Neuronal stem cell (in vitro differentiated cells): ENCODE results near the gene VAMP4.

Source experiments
- DNase-seq: peaks from one replicate; pipeline ENCODE4 v3.0.0-alpha.2; 2013; ENCODE audit warnings: low spot score
- H2AFZ ChIP-seq: one replicate; pipeline ENCODE4 v1.6.1; 2013; ENCODE audit warnings: mild to moderate bottlenecking, low read length, inconsistent platforms
- H2AK5ac ChIP-seq: 2 replicates; pipeline ENCODE4 v1.6.1; 2013; ENCODE audit warnings: low read depth, mild to moderate bottlenecking, inconsistent platforms, low read length, moderate library complexity, mixed read lengths
- H2BK120ac ChIP-seq: 2 replicates; pipeline ENCODE4 v1.6.1; 2013; ENCODE audit warnings: low read depth, mild to moderate bottlenecking, inconsistent platforms, low read length, moderate library complexity, mixed read lengths
- H2BK12ac ChIP-seq: one replicate; pipeline ENCODE4 v1.6.1; 2013; ENCODE audit warnings: low read length, inconsistent platforms
- H2BK15ac ChIP-seq: 2 replicates; pipeline ENCODE4 v1.6.1; 2013; ENCODE audit warnings: mild to moderate bottlenecking, low read length, inconsistent platforms, mixed read lengths
- H2BK5ac ChIP-seq: one replicate; pipeline ENCODE4 v1.6.1; 2013; ENCODE audit warnings: inconsistent platforms, mild to moderate bottlenecking, low read length, moderate library complexity
- H3K14ac ChIP-seq: one replicate; pipeline ENCODE4 v1.6.1; 2013; ENCODE audit warnings: low read length, inconsistent platforms
- H3K18ac ChIP-seq: 2 replicates; pipeline ENCODE4 v1.6.1; 2013; ENCODE audit warnings: low read length, inconsistent platforms
- H3K23ac ChIP-seq: 2 replicates; pipeline ENCODE4 v1.6.1; 2013; ENCODE audit warnings: low read depth, mild to moderate bottlenecking, mixed read lengths, low read length, inconsistent platforms; ENCODE audit not compliant: poor library complexity
- H3K27ac ChIP-seq: replicated peaks from 3 replicates; pipeline ENCODE4 v1.5.1; 2013; ENCODE audit warnings: low read length, inconsistent platforms
- H3K27me3 ChIP-seq, 3 experiments: 2 replicates each; pipeline ENCODE4 v1.6.1; 2013; ENCODE audit warnings: low read length in 3 of 3, mild to moderate bottlenecking in 2 of 3, inconsistent platforms in 1 of 3, low read depth in 1 of 3, mixed read lengths in 1 of 3, moderate library complexity in 1 of 3; ENCODE audit not compliant: control insufficient read depth in 3 of 3, insufficient read depth in 3 of 3
- H3K36me3 ChIP-seq, 2 donors: replicated peaks in 1 of 2; 2 replicates each; pipeline ENCODE4 v1.6.1; 2013; ENCODE audit warnings: low read length in 2 of 2; ENCODE audit not compliant: control insufficient read depth in 2 of 2, insufficient read depth in 2 of 2
- H3K4ac ChIP-seq: 2 replicates; pipeline ENCODE4 v1.6.1; 2013; ENCODE audit warnings: inconsistent platforms, mild to moderate bottlenecking, low read length, moderate library complexity
- H3K4me1 ChIP-seq, 2 donors: 1 replicate in 1 of 2; 2 replicates in 1 of 2; pipeline ENCODE4 v1.6.1; 2013; ENCODE audit warnings: low read length in 2 of 2, low read depth in 1 of 2; ENCODE audit not compliant: control insufficient read depth in 2 of 2, insufficient read depth in 1 of 2
- H3K4me2 ChIP-seq: one replicate; pipeline ENCODE4 v1.6.1; 2013; ENCODE audit warnings: mild to moderate bottlenecking, low read length, inconsistent platforms; ENCODE audit not compliant: insufficient read depth, poor library complexity, severe bottlenecking
- H3K4me3 ChIP-seq, 2 donors: 2 replicates each; pipeline ENCODE4 v1.5.1; 2013; ENCODE audit warnings: low read length in 2 of 2, mild to moderate bottlenecking in 2 of 2, inconsistent platforms in 1 of 2, moderate library complexity in 1 of 2
- H3K79me1 ChIP-seq: one replicate; pipeline ENCODE4 v1.6.1; 2013; ENCODE audit warnings: low read depth, mild to moderate bottlenecking, inconsistent platforms, low read length, moderate library complexity
- H3K9ac ChIP-seq: one replicate; pipeline ENCODE4 v1.6.1; 2013; ENCODE audit warnings: mild to moderate bottlenecking, low read depth, low read length, inconsistent platforms; ENCODE audit not compliant: poor library complexity
- H3K9me3 ChIP-seq, 2 donors: replicated peaks in 1 of 2; 2 replicates each; pipeline versions ENCODE3 to v1.6.1; 2013; ENCODE audit warnings: low read length in 2 of 2, mild to moderate bottlenecking in 2 of 2, inconsistent platforms in 1 of 2, low read depth in 1 of 2, mixed read lengths in 1 of 2, moderate library complexity in 1 of 2; ENCODE audit not compliant: control insufficient read depth in 2 of 2, insufficient read depth in 1 of 2
- H4K8ac ChIP-seq: one replicate; pipeline ENCODE4 v1.6.1; 2013; ENCODE audit warnings: low read depth, mild to moderate bottlenecking, inconsistent platforms, low read length, moderate library complexity
- H4K91ac ChIP-seq: one replicate; pipeline ENCODE4 v1.6.1; 2013; ENCODE audit warnings: low read length, low read depth, mild to moderate bottlenecking, inconsistent platforms; ENCODE audit not compliant: poor library complexity
- WGBS, 2 donors: extraction: QIAGEN DNeasy Blood & Tissue Kit; methylation state at CpG; one replicate each; pipeline ENCODE4 v1.1.7; 2013; ENCODE audit warnings: missing lambda C conversion rate in 2 of 2, mixed read lengths in 1 of 2; ENCODE audit not compliant: insufficient read length in 2 of 2, insufficient replicate concordance in 1 of 2; ENCODE audit errors: extremely low coverage in 2 of 2; 5-methylcytosine and 5-hydroxymethylcytosine counted together

VAMP4 gene

GRCh38 chr1:171756856-171757255 lies 15.0 kb upstream of the VAMP4 start:
- no peak overlapping the region for H2AK5ac ChIP-seq
- H3K4me1 ChIP-seq = no peaks in the 10 kb centered on the region
- H3K9me3 ChIP-seq = peaks cover 0 to 2% of the 10 kb centered on the region in 2 donors
- no peak overlapping the region for H3K18ac ChIP-seq
- no peak overlapping the region for H2AFZ ChIP-seq
- H4K91ac ChIP-seq = no peak overlapping the region
- no peak overlapping the region for H2BK5ac ChIP-seq
- no peaks in the 10 kb centered on the region for H3K79me1 ChIP-seq
- H3K4me3 ChIP-seq = no peak overlapping the region
- H2BK120ac ChIP-seq = no peak overlapping the region
- no peak overlapping the region for H2BK15ac ChIP-seq
- no peak overlapping the region for H3K4ac ChIP-seq
- H3K23ac ChIP-seq = no peak overlapping the region
- H4K8ac ChIP-seq = no peak overlapping the region
- H3K9ac ChIP-seq = no peak overlapping the region
- H2BK12ac ChIP-seq = no peak overlapping the region
- WGBS, 2 donors = no CpG with 5 or more reads among the region's 4 CpGs
- peaks cover 0 to 14% (median 0%) of the 10 kb centered on the region in 3 experiments for H3K27me3 ChIP-seq
- H3K27ac ChIP-seq = no peak overlapping the region
- no peak for DNase-seq
- H3K14ac ChIP-seq = no peak overlapping the region
- no peak overlapping the region for H3K4me2 ChIP-seq
- H3K36me3 ChIP-seq = no peaks in the 10 kb centered on the region

DNA sequence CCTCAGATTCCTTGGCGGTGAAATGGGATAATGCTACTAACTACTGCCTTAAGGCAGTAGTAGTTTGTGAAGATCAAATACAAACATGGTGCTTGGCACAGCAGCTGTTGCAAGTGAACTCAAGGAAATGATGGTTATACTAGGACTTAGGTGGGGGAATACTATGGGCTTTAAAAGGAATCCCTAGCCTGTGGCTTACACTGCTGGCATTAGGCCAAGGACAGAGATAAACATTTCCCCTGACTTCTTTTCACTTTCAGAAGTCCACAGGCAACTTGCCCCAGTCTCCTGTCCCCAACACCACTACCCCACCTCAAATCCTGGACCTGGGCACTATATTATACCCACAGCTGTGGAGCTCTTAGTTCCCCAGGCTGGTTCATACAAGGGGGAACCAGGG lies 13.1 kb upstream of the VAMP4 start:
- Histone ChIP-seq H3K4me3 (no peak overlapping the region), H3K9ac (no peak overlapping the region), H3K27me3 (peaks cover 0 to 10% (median 0%) of the 10 kb centered on the region in 3 experiments), H3K4ac (no peak overlapping the region), H3K23ac (no peak overlapping the region), H4K91ac (no peak overlapping the region), H2BK15ac (no peak overlapping the region), H3K36me3 (no peaks in the 10 kb centered on the region), H2AFZ (peak overlapping the region; percentile 65), H3K79me1 (no peaks in the 10 kb centered on the region), H3K4me2 (no peak overlapping the region), H3K18ac (no peak overlapping the region), H3K14ac (no peak overlapping the region), H2BK120ac (no peak overlapping the region), H3K4me1 (no peaks in the 10 kb centered on the region), H3K27ac (no peak overlapping the region), H2BK5ac (no peak overlapping the region), H4K8ac (no peak overlapping the region), H2BK12ac (no peak overlapping the region), H2AK5ac (no peak overlapping the region), H3K9me3 (peaks cover 0 to 2% of the 10 kb centered on the region in 2 donors)
- DNase-seq = no peak
- no CpG with 5 or more reads among the region's 1 CpG for WGBS, 2 donors

DNA sequence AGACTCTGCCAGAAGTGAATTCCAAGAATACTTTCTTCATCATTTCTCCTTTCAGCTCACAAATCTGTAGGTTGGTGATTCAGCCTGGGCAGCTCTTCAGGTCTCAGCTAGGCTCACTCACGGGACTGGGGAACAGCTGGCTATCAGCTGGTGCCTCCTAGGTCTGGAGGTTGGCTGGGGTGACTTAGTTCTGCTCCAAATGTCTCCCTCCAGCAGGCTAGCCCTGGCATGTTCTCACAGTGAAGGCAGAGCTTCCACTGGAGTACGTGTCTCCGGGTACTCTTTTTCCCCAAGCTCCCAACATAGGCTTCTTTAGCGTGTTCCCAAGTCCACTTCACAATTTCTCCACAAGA lies 12.5 kb upstream of the VAMP4 start:
- no peak for DNase-seq
- Histone ChIP-seq H2BK12ac (no peak overlapping the region), H3K27me3 (peaks cover 0 to 10% (median 0%) of the 10 kb centered on the region in 3 experiments), H3K27ac (no peak overlapping the region), H3K18ac (no peak overlapping the region), H3K9me3 (peaks cover 0 to 2% of the 10 kb centered on the region in 2 donors), H3K4me2 (no peak overlapping the region), H2BK15ac (no peak overlapping the region), H3K9ac (no peak overlapping the region), H3K14ac (no peak overlapping the region), H3K36me3 (no peaks in the 10 kb centered on the region), H4K8ac (no peak overlapping the region), H4K91ac (no peak overlapping the region), H2BK120ac (no peak overlapping the region), H2BK5ac (no peak overlapping the region), H3K23ac (no peak overlapping the region), H3K4me3 (no peak overlapping the region), H3K4me1 (no peaks in the 10 kb centered on the region), H3K79me1 (no peaks in the 10 kb centered on the region), H3K4ac (no peak overlapping the region), H2AK5ac (no peak overlapping the region), H2AFZ (peak overlapping the region; percentile 65)
- no CpG with 5 or more reads among the region's 4 CpGs for WGBS, 2 donors

DNA sequence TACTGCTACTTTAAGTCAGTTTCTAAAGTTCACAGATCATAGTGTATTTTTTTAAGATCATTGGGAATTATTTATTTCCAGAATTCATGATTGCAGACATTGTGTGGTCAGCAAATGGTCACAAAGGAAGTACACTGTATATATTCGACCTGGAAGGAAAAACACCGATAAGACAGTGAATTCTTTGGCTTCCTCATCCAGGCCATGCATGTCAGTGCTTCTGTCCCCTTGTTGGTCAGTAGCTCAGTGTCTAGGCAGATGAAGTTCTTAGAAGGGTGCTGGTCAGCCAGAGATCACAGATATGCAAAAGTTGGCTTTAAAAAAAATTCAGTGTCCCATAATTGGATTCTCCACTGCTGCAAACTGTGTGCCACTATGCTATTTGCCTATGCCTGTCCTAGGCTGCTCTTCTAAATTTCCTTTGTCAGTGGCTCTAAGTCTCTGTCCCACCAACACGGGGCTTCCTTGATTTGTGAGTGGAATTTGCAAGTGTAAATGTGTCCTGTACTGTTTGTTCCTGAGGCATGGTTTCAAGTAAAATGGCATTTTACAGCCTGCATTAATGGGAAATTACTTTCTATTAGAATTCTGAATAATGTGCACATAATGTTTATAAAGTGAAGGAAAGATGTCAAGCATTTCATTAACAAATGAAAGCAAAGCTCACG lies 12.0 kb upstream of the VAMP4 start:
- no peak overlapping the region for H3K14ac ChIP-seq
- no peak overlapping the region for H3K23ac ChIP-seq
- no peak overlapping the region for H2BK12ac ChIP-seq
- peaks cover 0 to 2% of the 10 kb centered on the region in 2 donors for H3K9me3 ChIP-seq
- H3K9ac ChIP-seq = no peak overlapping the region
- H3K4ac ChIP-seq = no peak overlapping the region
- H4K8ac ChIP-seq = no peak overlapping the region
- no peak overlapping the region for H2BK120ac ChIP-seq
- H2BK15ac ChIP-seq = no peak overlapping the region
- DNase-seq = no peak
- no peaks in the 10 kb centered on the region for H3K79me1 ChIP-seq
- H4K91ac ChIP-seq = no peak overlapping the region
- peaks cover 0 to 10% (median 0%) of the 10 kb centered on the region in 3 experiments for H3K27me3 ChIP-seq
- H3K4me3 ChIP-seq = no peak overlapping the region
- peak overlapping the region; percentile 65 for H2AFZ ChIP-seq
- H2AK5ac ChIP-seq = no peak overlapping the region
- H3K27ac ChIP-seq = no peak overlapping the region
- no peak overlapping the region for H2BK5ac ChIP-seq
- no peaks in the 10 kb centered on the region for H3K36me3 ChIP-seq
- WGBS, 2 donors = no CpG with 5 or more reads among the region's 4 CpGs
- H3K4me2 ChIP-seq = no peak overlapping the region
- H3K18ac ChIP-seq = no peak overlapping the region
- no peaks in the 10 kb centered on the region for H3K4me1 ChIP-seq
